Vagina (tissue), 2 donors: Measurements from ENCODE around the gene CXXC4.

Experiments
- POLR2A ChIP-seq, 2 donors: fragments of 450-650 bp; IDR thresholded peaks; one replicate each; pipeline ENCODE4 v1.6.1; 2017; ENCODE audit warnings: antibody characterized with exemption in 2 of 2, mild to moderate bottlenecking in 2 of 2, moderate library complexity in 2 of 2
- POLR2AphosphoS5 ChIP-seq, 2 donors: sonication (generic); formaldehyde crosslinking; IDR thresholded peaks; one replicate each; pipeline ENCODE4 v1.9.0; 2017; ENCODE audit warnings: antibody characterized with exemption in 2 of 2, mild to moderate bottlenecking in 2 of 2, low read depth in 1 of 2; ENCODE audit not compliant: insufficient read depth in 1 of 2
- TF ChIP-seq, protein P1 (sequence below), 3 experiments: fragments of 450-650 bp in 2 of 3; fragments of 200-600 bp in 1 of 3; sonication (generic) in 1 of 3; IDR thresholded peaks; one replicate each; pipeline ENCODE4 v1.5.1; 2017 to 2019; ENCODE audit warnings: antibody characterized with exemption in 3 of 3, mild to moderate bottlenecking in 2 of 3, moderate library complexity in 2 of 3

- TF ChIP-seq, protein P1, sequence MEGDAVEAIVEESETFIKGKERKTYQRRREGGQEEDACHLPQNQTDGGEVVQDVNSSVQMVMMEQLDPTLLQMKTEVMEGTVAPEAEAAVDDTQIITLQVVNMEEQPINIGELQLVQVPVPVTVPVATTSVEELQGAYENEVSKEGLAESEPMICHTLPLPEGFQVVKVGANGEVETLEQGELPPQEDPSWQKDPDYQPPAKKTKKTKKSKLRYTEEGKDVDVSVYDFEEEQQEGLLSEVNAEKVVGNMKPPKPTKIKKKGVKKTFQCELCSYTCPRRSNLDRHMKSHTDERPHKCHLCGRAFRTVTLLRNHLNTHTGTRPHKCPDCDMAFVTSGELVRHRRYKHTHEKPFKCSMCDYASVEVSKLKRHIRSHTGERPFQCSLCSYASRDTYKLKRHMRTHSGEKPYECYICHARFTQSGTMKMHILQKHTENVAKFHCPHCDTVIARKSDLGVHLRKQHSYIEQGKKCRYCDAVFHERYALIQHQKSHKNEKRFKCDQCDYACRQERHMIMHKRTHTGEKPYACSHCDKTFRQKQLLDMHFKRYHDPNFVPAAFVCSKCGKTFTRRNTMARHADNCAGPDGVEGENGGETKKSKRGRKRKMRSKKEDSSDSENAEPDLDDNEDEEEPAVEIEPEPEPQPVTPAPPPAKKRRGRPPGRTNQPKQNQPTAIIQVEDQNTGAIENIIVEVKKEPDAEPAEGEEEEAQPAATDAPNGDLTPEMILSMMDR (IDR thresholded peaks at IDR 0.05): no peak
- TF ChIP-seq POLR2AphosphoS5 (IDR thresholded peaks at IDR 0.05; ENCODE audit: insufficient read depth in 1 of 2, low read depth in 1 of 2): no peak
- TF ChIP-seq POLR2A (IDR thresholded peaks at IDR 0.05): no peak
These were observed 69.7 kb downstream of the CXXC4 start for GRCh38 chr4:104424989-104425388.
